Cardiac muscle cell (in vitro differentiated cells and primary cell): ENCODE results near the gene URB1. TPM values are rescaled to one million over a fixed set of nuclear protein-coding genes. Genes with fewer than 3 reads are reported as not detected.
"Not testable (repeated sequence)": the region's sequence is repeated elsewhere in the genome, so short reads cannot be mapped to it uniquely, and the experiment has no call there.

Source experiments
- DNase-seq, 2 donors: peaks; one replicate each; pipeline versions ENCODE4 v3.0.0 to v3.0.0-alpha.2; 2010 to 2017; ENCODE audit warnings: low read depth in 1 of 2, low spot score in 1 of 2
- H3K27ac ChIP-seq: fragments of 200-600 bp; sonication (generic); 2 replicates; pipeline ENCODE4 v1.5.1; 2016
- H3K27me3 ChIP-seq: fragments of 200-600 bp; sonication (generic); 2 replicates; pipeline ENCODE4 v1.6.0; 2016; ENCODE audit warnings: control low read depth
- H3K36me3 ChIP-seq: fragments of 200-600 bp; sonication (generic); 2 replicates; pipeline ENCODE4 v1.5.1; 2016; ENCODE audit warnings: control low read depth
- H3K4me1 ChIP-seq: fragments of 200-600 bp; sonication (generic); 2 replicates; pipeline ENCODE4 v1.8.1; 2017; ENCODE audit warnings: low read depth, mild to moderate bottlenecking, mixed run types
- H3K4me3 ChIP-seq: fragments of 200-600 bp; sonication (generic); 2 replicates; pipeline ENCODE4 v1.5.1; 2016; ENCODE audit warnings: mild to moderate bottlenecking
- H3K9me3 ChIP-seq: fragments of 200-600 bp; sonication (generic); 2 replicates; pipeline ENCODE4 v1.5.1; 2017; ENCODE audit warnings: low read depth, mild to moderate bottlenecking, control low read depth
- CTCF ChIP-seq: IDR thresholded peaks from 2 replicates; pipeline ENCODE4 v1.5.1; 2012; ENCODE audit warnings: low read depth, mild to moderate bottlenecking, low read length
- polyA plus RNA-seq: library from polyadenylated mRNA; unstranded; fragments of >200 nt; fragmentation: Nextera tagmentation; extraction: Ambion mirVana; gene quantifications from 2 replicates; pipeline ENCODE4 v1.2.1, GENCODE V29; 2016
- total RNA-seq: library from RNA; depleted of rRNA; stranded (reverse); fragments of >200 nt; gene quantifications from 2 replicates; pipeline ENCODE4 v1.2.3, GENCODE V29; 2016

Gene URB1
- total and polyA plus RNA-seq, 2 experiments from 2014 or later: 3.7 to 13.9 TPM

- Histone ChIP-seq H3K4me3 (peak overlapping the region; percentile 60), H3K9me3 (no peaks in the 10 kb centered on the region), H3K4me1 (peaks cover 6% of the 10 kb centered on the region), H3K27me3 (no peaks in the 10 kb centered on the region), H3K36me3 (peaks cover 11% of the 10 kb centered on the region), H3K27ac (peak overlapping the region; percentile 73)
- DNase-seq: peak in 1 of 2 donors; percentile 12
- TF ChIP-seq CTCF: no peak
Measured at GRCh38 chr21:32278103-32278502, 114.7 kb downstream of the URB1 start.

GRCh38 chr21:32276671-32277070 lies 116.1 kb downstream of the URB1 start:
- DNase-seq: no peak
- Histone ChIP-seq H3K36me3 (peaks cover 18% of the 10 kb centered on the region), H3K9me3 (no peaks in the 10 kb centered on the region), H3K27ac (no peak overlapping the region), H3K27me3 (no peaks in the 10 kb centered on the region), H3K4me1 (peaks cover 6% of the 10 kb centered on the region), H3K4me3 (no peak overlapping the region)
- no peak for TF ChIP-seq CTCF

DNA sequence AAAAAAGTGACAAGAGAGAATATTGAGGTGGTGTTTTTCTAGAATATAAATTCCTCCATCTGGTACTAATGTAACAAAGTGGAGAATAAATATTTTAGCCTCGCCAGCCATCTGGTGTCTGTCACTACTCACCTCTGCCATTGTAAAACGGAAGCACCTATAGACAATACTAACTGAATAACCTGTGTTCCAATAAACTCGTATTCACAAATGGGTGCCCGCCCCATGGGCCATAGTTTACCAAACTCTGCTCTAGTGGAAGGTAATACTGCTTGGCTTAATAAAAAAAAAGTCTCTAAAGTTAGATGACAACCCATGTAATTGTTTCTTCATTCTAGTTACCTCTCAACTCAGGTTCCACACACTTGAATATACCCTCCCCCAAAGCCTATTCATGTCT lies 122.1 kb downstream of the URB1 start:
- H3K36me3 ChIP-seq: peaks cover 24% of the 10 kb centered on the region
- TF ChIP-seq CTCF: no peak

DNA sequence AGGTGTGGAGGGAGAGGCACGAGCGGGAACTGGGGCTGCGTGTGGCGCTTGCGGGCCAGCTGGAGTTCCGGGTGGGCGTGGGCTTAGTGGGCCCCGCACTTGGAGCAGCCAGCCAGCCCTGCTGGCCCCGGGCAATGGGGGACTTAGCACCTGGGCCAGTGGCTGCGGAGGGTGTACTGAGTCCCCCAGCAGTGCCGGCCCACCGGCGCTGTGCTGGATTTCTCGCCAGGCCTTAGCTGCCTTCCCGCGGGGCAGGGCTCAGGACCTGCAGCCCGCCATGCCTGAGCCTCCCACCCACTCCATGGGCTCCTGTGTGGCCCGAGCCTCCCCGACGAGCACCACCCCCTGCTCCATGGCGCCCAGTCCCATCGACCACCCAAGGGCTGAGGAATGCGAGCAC lies 127.5 kb downstream of the URB1 start:
- H3K27me3 ChIP-seq: not testable (repeated sequence)

More for the DNA sequence above, 122.1 kb downstream of the URB1 start:
- Histone ChIP-seq H3K27me3 (no peaks in the 10 kb centered on the region), H3K27ac (no peak overlapping the region), H3K4me1 (no peaks in the 10 kb centered on the region), H3K9me3 (no peaks in the 10 kb centered on the region), H3K4me3 (no peak overlapping the region)
- no peak for DNase-seq

DNA sequence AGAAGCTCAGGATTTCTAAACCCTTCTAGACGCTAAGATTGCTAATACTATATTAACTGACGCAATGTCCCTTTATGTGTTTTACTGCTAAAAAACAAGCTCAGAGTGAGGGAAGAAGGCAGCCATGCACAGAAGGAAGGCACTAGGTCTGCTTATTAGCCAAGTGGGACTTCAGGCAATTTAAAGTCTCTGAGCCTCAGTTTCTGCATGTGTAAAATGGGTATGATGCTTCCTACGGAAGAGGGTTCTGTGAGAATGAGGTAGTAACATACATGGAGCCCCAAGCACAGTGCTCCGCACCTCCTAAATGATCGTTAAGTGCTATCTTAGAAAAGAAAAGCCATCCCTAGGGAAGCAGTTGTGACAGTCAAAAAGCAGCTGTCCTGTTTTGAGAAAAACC lies 130.9 kb downstream of the URB1 start:
- no peak overlapping the region for H3K27ac ChIP-seq
- no peaks in the 10 kb centered on the region for H3K27me3 ChIP-seq
- no peak for DNase-seq
- no peak overlapping the region for H3K4me3 ChIP-seq
- H3K9me3 ChIP-seq: no peaks in the 10 kb centered on the region
- no peak for TF ChIP-seq CTCF
- H3K36me3 ChIP-seq: no peaks in the 10 kb centered on the region
- H3K4me1 ChIP-seq: peaks cover 5% of the 10 kb centered on the region

More for the DNA sequence above, 127.5 kb downstream of the URB1 start:
- H3K36me3 ChIP-seq, H3K27ac ChIP-seq, DNase-seq, H3K9me3 ChIP-seq, H3K4me1 ChIP-seq, H3K4me3 ChIP-seq: not testable (repeated sequence)

Other genes with a start within 250 kb of the URB1 start
- 6.8 and 15.1 TPM in 2 replicates for gene MIS18A, start 114.0 kb downstream of the URB1 start, total RNA-seq
- 17.8 and 27.9 TPM in 2 replicates for gene MIS18A, start 114.0 kb downstream of the URB1 start, polyA plus RNA-seq
- gene MRAP, start 94.2 kb downstream of the URB1 start, total RNA-seq: not detected in 2 replicates
- gene MRAP, start 94.2 kb downstream of the URB1 start, polyA plus RNA-seq: not detected in 2 replicates
- gene EVA1C, start 19.7 kb upstream of the URB1 start, total RNA-seq: 0.51 and 0.81 TPM in 2 replicates
- 0.55 TPM in 1 of 2 replicates, not detected in the other for gene EVA1C, start 19.7 kb upstream of the URB1 start, polyA plus RNA-seq
- 1.5 and 1.8 TPM in 2 replicates for gene TCP10L, start 192.5 kb upstream of the URB1 start, total RNA-seq
- 4.5 and 4.7 TPM in 2 replicates for gene TCP10L, start 192.5 kb upstream of the URB1 start, polyA plus RNA-seq
- 45.2 and 52.1 TPM in 2 replicates for gene CFAP298, start 219.4 kb upstream of the URB1 start, total RNA-seq
- 56.2 and 57.1 TPM in 2 replicates for gene CFAP298, start 219.4 kb upstream of the URB1 start, polyA plus RNA-seq